ENCODE results near the gene RAB11FIP4.

Gene RAB11FIP4

DNA sequence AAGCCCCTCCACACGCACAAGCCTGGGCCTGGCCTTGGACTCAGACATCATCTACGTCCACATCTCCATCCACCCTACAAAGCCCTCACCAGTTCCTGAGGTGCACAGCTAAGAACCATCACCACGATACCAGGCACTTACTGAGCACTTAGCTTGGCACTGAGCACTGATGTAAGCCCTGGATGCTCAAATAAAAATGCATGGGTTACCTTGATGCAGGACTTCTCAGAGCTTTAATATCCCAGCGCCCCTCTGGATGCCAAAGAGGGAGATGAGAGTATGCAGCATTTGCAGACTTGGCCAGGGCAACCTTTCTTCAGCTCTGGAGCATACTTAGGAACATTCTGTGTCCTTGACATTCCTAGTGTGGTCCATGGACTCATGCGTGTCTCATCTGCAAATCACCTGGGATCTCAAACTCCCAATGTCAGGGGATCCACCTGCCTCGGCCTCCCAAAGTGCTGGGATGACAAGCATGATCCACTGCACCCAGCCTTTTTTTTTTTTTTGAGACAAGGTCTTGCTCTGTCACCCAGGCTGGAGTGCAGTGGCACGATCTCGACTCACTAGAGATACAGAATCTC, 69.8 kb downstream of the RAB11FIP4 start:
- H3K9ac ChIP-seq (ENCODE audit: low read depth, low read length), result no peak overlapping the region
- no peaks in the 10 kb centered on the region for H3K27me3 ChIP-seq (ENCODE audit: insufficient read depth, low read length, poor library complexity)
- H3K4me1 ChIP-seq (ENCODE audit: insufficient read depth, low read length), result no peaks in the 10 kb centered on the region
- no peak overlapping the region for H2AFZ ChIP-seq (ENCODE audit: low read depth, low read length)
- no peaks in the 10 kb centered on the region for H4K20me1 ChIP-seq (ENCODE audit: insufficient read depth, low read length)
- H3K36me3 ChIP-seq (ENCODE audit: insufficient read depth, low read length), result no peaks in the 10 kb centered on the region
- no peak overlapping the region for H3K4me3 ChIP-seq (ENCODE audit: low read depth in 1 of 2, low read length in 2 of 2)
- no peaks in the 10 kb centered on the region for H3K79me2 ChIP-seq (ENCODE audit: insufficient read depth, low read length)
- TF ChIP-seq, protein P1, sequence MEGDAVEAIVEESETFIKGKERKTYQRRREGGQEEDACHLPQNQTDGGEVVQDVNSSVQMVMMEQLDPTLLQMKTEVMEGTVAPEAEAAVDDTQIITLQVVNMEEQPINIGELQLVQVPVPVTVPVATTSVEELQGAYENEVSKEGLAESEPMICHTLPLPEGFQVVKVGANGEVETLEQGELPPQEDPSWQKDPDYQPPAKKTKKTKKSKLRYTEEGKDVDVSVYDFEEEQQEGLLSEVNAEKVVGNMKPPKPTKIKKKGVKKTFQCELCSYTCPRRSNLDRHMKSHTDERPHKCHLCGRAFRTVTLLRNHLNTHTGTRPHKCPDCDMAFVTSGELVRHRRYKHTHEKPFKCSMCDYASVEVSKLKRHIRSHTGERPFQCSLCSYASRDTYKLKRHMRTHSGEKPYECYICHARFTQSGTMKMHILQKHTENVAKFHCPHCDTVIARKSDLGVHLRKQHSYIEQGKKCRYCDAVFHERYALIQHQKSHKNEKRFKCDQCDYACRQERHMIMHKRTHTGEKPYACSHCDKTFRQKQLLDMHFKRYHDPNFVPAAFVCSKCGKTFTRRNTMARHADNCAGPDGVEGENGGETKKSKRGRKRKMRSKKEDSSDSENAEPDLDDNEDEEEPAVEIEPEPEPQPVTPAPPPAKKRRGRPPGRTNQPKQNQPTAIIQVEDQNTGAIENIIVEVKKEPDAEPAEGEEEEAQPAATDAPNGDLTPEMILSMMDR (IDR thresholded peaks at IDR 0.05; ENCODE audit: borderline replicate concordance, extremely low read depth, low read length, poor library complexity, severe bottlenecking), result no peak
- no peak for TF ChIP-seq EZH2 (IDR thresholded peaks at IDR 0.05; ENCODE audit: borderline replicate concordance, low read depth, low read length, severe bottlenecking)
- H3K4me2 ChIP-seq (ENCODE audit: insufficient read depth, low read length), result no peak overlapping the region
- no peak overlapping the region for H3K27ac ChIP-seq (ENCODE audit: low read length)
- H3K9me3 ChIP-seq (ENCODE audit: insufficient read depth, low read length, severe bottlenecking), result no peaks in the 10 kb centered on the region
- ATAC-seq (ENCODE audit: insufficient read depth, low read depth) (no peak), DNase-seq (no peak)

DNA sequence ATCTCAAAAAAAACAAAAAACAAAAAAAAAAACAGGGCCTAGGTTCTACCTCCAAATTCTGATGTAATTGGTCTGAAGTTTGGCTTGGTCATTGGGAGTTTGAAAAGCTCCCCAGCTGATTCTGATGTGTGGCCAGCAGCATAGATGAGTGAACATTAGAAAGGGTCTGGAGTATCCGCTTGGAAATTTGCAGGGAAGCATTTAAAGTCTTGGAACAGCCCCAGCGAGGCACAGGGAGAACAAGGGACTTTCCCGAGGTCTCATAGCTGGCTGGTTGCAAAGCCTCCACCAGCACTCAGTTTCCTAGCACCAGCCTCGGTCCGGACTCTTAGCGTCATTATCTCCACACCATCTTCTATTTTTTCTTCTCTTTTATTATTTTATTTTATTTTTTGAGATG, 70.8 kb downstream of the RAB11FIP4 start:
- Histone ChIP-seq H3K27me3 (ENCODE audit: insufficient read depth, low read length, poor library complexity) (no peaks in the 10 kb centered on the region), H3K4me3 (ENCODE audit: low read depth in 1 of 2, low read length in 2 of 2) (no peak overlapping the region), H3K9ac (ENCODE audit: low read depth, low read length) (no peak overlapping the region), H3K4me2 (ENCODE audit: insufficient read depth, low read length) (no peak overlapping the region), H3K27ac (ENCODE audit: low read length) (no peak overlapping the region), H4K20me1 (ENCODE audit: insufficient read depth, low read length) (no peaks in the 10 kb centered on the region), H2AFZ (ENCODE audit: low read depth, low read length) (no peak overlapping the region), H3K9me3 (ENCODE audit: insufficient read depth, low read length, severe bottlenecking) (no peaks in the 10 kb centered on the region), H3K4me1 (ENCODE audit: insufficient read depth, low read length) (no peaks in the 10 kb centered on the region), H3K79me2 (ENCODE audit: insufficient read depth, low read length) (no peaks in the 10 kb centered on the region), H3K36me3 (ENCODE audit: insufficient read depth, low read length) (no peaks in the 10 kb centered on the region)
- TF ChIP-seq EZH2 (IDR thresholded peaks at IDR 0.05; ENCODE audit: borderline replicate concordance, low read depth, low read length, severe bottlenecking), result no peak
- TF ChIP-seq, protein P1 (IDR thresholded peaks at IDR 0.05; ENCODE audit: borderline replicate concordance, extremely low read depth, low read length, poor library complexity, severe bottlenecking), result no peak
- no peak for DNase-seq
- ATAC-seq (ENCODE audit: insufficient read depth, low read depth), result no peak

DNA sequence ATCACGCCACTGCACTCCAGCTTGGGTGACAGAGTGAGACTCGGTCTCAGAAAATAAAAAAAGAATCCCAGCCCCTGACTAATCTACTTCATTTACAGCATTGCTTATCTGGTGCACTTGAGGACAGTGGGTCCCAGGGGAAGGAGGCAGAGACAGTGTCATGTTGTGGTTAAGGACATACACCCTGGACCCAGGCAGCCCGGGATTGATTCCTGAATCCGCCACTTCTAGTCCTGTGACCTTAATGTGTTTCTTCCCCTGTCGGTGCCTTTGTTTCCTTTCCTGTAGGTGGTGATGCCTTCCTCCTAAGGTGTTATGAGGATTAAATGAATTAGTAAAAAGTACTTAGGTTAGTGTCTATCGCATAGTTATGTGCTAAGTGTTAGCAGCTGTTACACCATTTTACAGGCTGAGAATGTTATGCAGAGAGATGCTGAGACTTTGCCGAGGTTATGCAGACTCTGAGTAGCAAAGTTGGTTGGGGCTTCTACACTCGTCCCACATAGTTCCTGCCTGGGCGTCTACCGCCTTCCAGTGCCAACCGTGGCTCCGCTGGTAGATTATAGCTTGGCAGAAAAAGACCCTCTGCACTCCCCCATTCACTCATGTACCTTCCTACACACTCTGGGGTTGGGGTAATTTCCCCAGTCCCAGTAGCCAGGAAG, 74.8 kb downstream of the RAB11FIP4 start:
- no peak for DNase-seq
- peaks cover 9% of the 10 kb centered on the region for H3K4me1 ChIP-seq (ENCODE audit: insufficient read depth, low read length)
- no peaks in the 10 kb centered on the region for H3K9me3 ChIP-seq (ENCODE audit: insufficient read depth, low read length, severe bottlenecking)
- no peak overlapping the region for H3K4me2 ChIP-seq (ENCODE audit: insufficient read depth, low read length)
- H3K36me3 ChIP-seq (ENCODE audit: insufficient read depth, low read length), result no peaks in the 10 kb centered on the region
- TF ChIP-seq, protein P1 (IDR thresholded peaks at IDR 0.05; ENCODE audit: borderline replicate concordance, extremely low read depth, low read length, poor library complexity, severe bottlenecking), result no peak
- TF ChIP-seq EZH2 (IDR thresholded peaks at IDR 0.05; ENCODE audit: borderline replicate concordance, low read depth, low read length, severe bottlenecking), result no peak
- H3K27ac ChIP-seq (ENCODE audit: low read length), result no peak overlapping the region
- no peak overlapping the region for H3K9ac ChIP-seq (ENCODE audit: low read depth, low read length)
- no peak overlapping the region for H3K4me3 ChIP-seq (ENCODE audit: low read depth in 1 of 2, low read length in 2 of 2)
- H2AFZ ChIP-seq (ENCODE audit: low read depth, low read length), result no peak overlapping the region
- H4K20me1 ChIP-seq (ENCODE audit: insufficient read depth, low read length), result no peaks in the 10 kb centered on the region
- no peaks in the 10 kb centered on the region for H3K79me2 ChIP-seq (ENCODE audit: insufficient read depth, low read length)
- ATAC-seq (ENCODE audit: insufficient read depth, low read depth), result no peak
- no peaks in the 10 kb centered on the region for H3K27me3 ChIP-seq (ENCODE audit: insufficient read depth, low read length, poor library complexity)
